A673 (cell line): ENCODE measurements around the gene LITAF.

Source experiments
- EZH2 ChIP-seq: fragments of 200-600 bp; sonication (generic); IDR thresholded peaks from 2 replicates; pipeline ENCODE4 v1.6.1; 2017; ENCODE audit warnings: borderline replicate concordance, low read depth, mild to moderate bottlenecking, mixed read lengths, antibody characterized with exemption, low read length; ENCODE audit not compliant: poor library complexity, severe bottlenecking
- TF ChIP-seq, protein P1 (sequence below): fragments of 300-800, 200-600 bp; sonication (generic); conservative IDR thresholded peaks from 2 replicates; pipeline ENCODE4 v1.5.1; 2017; ENCODE audit warnings: low read depth, mild to moderate bottlenecking, antibody characterized with exemption, low read length, moderate library complexity, mixed read lengths

DNA sequence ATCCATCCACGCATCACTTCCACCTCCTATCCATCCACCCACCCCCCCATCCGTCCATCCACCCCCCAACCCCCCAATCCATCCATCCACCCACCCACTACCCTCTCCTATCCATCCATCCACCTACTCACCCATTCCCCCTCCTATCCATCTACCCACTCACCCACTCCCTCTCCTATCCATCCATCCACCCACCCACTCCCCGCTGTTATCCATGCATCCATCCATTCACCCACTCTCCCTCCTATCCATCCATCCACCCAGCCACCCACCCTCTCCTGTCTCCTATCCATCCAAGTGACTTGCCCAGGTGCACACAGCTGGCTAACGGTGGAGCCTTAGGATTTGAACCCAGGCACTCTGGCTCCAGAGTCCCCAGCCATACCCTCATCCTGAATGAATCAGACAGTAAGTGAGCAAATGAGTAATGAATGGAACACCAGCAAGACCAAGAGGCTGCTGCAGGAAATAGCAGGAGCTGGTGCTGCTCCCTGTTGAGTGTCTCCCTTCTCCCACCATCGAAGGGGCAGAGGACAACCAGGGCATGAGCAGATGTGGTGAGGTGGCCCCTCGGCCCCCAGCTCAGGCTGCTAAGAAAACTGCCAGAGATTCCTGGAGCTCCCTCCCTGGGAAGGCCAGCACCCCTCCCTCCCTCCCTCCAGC lies 62.5 kb downstream of the LITAF start:
- TF ChIP-seq, protein P1, sequence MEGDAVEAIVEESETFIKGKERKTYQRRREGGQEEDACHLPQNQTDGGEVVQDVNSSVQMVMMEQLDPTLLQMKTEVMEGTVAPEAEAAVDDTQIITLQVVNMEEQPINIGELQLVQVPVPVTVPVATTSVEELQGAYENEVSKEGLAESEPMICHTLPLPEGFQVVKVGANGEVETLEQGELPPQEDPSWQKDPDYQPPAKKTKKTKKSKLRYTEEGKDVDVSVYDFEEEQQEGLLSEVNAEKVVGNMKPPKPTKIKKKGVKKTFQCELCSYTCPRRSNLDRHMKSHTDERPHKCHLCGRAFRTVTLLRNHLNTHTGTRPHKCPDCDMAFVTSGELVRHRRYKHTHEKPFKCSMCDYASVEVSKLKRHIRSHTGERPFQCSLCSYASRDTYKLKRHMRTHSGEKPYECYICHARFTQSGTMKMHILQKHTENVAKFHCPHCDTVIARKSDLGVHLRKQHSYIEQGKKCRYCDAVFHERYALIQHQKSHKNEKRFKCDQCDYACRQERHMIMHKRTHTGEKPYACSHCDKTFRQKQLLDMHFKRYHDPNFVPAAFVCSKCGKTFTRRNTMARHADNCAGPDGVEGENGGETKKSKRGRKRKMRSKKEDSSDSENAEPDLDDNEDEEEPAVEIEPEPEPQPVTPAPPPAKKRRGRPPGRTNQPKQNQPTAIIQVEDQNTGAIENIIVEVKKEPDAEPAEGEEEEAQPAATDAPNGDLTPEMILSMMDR, result no peak
- TF ChIP-seq EZH2, result no peak
